GM12892 (cell line): ENCODE measurements around the gene ILK.

ENCODE experiments used
- DNase-seq: peaks from one replicate; pipeline ENCODE4 v3.0.0; 2011; ENCODE audit not compliant: insufficient read length
- FAIRE-seq: peaks from 2 replicates; lab custom pipeline; 2011; peaks lifted over from hg19 to GRCh38; lab: Jason Lieb, UNC
- POLR2A ChIP-seq: IDR thresholded peaks from 2 replicates; pipeline ENCODE4 v1.6.1; 2011; ENCODE audit warnings: low read depth, low read length, control low read depth
- POLR2AphosphoS5 ChIP-seq: IDR thresholded peaks from 2 replicates; pipeline ENCODE4 v1.6.1; 2011; ENCODE audit warnings: low read depth, low read length, control low read depth
- TAF1 ChIP-seq: IDR thresholded peaks from 2 replicates; pipeline ENCODE4 v1.6.1; 2011; ENCODE audit warnings: low read depth, mild to moderate bottlenecking, control low read depth, low read length, borderline replicate concordance

ILK gene

DNA sequence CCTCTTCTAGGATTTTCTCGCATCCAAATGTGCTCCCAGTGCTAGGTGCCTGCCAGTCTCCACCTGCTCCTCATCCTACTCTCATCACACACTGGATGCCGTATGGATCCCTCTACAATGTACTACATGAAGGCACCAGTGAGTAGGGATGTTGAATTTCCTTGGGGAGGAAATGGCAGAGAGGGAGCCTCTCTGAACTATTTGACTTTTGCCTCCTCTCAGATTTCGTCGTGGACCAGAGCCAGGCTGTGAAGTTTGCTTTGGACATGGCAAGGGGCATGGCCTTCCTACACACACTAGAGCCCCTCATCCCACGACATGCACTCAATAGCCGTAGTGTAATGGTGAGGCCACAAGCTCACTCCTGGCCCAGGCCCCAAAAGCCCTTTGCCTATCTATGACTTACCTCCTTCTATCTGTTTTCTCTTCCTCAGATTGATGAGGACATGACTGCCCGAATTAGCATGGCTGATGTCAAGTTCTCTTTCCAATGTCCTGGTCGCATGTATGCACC is 6.0 kb downstream of the ILK start:
- no peak for DNase-seq
- TF ChIP-seq POLR2AphosphoS5 (no peak), POLR2A (peak; percentile 17; the same call in 1 of the 2 replicates)
- FAIRE-seq, result no peak

DNA sequence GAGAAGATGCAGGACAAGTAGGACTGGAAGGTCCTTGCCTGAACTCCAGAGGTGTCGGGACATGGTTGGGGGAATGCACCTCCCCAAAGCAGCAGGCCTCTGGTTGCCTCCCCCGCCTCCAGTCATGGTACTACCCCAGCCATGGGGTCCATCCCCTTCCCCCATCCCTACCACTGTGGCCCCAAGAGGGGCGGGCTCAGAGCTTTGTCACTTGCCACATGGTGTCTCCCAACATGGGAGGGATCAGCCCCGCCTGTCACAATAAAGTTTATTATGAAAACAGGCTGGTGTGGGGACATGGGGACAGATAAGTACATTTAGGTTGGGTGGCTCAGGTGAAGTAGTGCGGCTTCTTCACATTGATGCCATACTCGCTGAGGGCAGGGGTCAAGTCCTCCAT is 7.0 kb downstream of the ILK start:
- FAIRE-seq, result no peak
- no peak; the same call in 1 of the 2 replicates for TF ChIP-seq POLR2AphosphoS5
- no peak for TF ChIP-seq TAF1
- no peak for TF ChIP-seq POLR2A
- DNase-seq, result no peak

- no peak for DNase-seq
- no peak for FAIRE-seq
- TF ChIP-seq POLR2A (no peak), TAF1 (no peak), POLR2AphosphoS5 (no peak)
These were observed 7.8 kb downstream of the ILK start for GRCh38 chr11:6611092-6611962.

DNA sequence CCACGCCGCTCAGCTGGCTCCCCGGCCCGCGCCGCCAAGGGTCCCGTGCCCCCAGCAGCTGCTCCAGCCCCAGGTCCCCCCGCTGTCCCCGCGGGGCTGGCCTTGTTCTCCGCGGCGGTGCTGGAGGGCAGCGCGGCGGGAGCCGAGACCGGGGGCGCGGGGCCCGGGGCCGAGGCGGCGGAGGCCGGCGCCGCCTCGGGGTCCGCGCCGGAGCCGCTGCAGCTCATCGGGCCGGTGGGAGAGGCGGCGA is 8.3 kb downstream of the ILK start:
- no peak for DNase-seq
- FAIRE-seq, result no peak
- TF ChIP-seq POLR2A (no peak), POLR2AphosphoS5 (no peak), TAF1 (no peak)

DNA sequence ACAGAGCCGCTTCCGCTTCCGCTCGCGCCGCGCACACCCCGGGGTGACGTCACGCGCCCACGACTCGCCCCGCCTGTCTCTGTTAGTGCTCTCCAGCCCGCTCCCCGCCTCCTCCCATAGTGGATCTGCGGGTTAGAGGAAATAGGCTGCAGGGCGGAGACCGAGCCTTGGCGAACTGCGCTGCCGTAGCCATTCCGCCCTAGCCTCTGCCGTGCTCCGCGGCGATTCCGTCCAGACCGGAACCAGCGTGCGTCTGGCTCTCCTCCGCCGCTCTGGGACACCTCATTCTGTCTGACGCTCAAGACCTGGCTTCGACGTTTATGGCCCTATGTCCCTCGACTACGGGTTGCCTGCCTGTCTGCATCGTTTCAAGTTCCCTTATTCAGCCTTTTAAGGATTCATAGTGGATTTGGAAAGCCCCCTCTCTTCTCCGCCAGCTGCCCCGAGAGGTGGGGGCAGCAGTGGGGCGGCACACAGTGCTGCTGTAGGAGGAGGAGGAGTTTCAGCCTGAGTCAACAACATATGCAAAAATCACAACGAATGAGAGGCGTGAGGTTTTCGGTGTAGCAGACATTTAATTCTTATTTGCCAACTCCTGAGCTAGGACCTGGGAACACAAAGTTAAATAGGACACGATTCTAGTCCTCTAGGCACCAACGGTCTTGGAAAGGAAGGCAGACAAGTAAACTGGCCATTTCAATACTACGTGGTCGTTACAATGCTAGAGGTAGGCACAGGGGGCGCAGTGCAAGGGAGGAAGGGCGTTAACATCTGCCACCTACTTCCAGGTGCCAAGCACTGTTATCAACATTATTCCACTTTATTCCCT is 8.9 kb downstream of the ILK start, which contains the start of gene TAF10:
TSS of gene TAF10 (minus strand) at position 4 of the 829 bp plus-strand sequence. CDS start 27 bp downstream, outside the sequence.
- peak; percentile 100 for FAIRE-seq
- peak; percentile 82 for DNase-seq
- 0 out of 2 replicates have a peak, but pooled peaks have one; percentile 17 for TF ChIP-seq TAF1
- TF ChIP-seq POLR2A, result peak; percentile 95
- TF ChIP-seq POLR2AphosphoS5, result peak; percentile 96

GRCh38 chr11:6613496-6613895 is 9.9 kb downstream of the ILK start:
- DNase-seq (no peak), FAIRE-seq (no peak)
- TF ChIP-seq POLR2A (no peak), POLR2AphosphoS5 (no peak), TAF1 (no peak)

GRCh38 chr11:6614446-6614845 is 10.9 kb downstream of the ILK start:
- FAIRE-seq, result no peak
- DNase-seq, result no peak
- TF ChIP-seq POLR2A, result no peak
- no peak for TF ChIP-seq POLR2AphosphoS5
- no peak for TF ChIP-seq TAF1

DNA sequence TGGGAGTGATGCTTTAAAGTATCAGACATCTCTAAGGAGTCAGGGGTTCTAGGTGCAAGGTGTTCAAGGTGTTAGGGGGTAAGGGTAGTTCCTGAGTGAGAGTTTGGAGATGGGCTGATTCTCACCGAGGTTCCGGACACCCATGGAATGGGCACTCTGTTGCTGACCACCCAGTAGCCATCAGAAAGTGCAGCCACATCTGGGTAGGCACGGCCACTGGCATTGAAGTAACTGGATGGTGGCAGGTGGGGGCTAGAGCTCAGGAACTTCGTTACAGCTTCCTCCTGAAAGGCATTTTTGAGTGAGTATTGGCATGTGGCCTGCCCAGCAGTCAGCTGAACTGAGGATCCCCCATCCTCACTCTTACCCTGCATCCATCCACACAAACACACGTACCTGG is 11.5 kb downstream of the ILK start:
- DNase-seq, result no peak
- no peak for TF ChIP-seq POLR2AphosphoS5
- no peak for TF ChIP-seq POLR2A
- no peak for TF ChIP-seq TAF1
- no peak for FAIRE-seq

DNA sequence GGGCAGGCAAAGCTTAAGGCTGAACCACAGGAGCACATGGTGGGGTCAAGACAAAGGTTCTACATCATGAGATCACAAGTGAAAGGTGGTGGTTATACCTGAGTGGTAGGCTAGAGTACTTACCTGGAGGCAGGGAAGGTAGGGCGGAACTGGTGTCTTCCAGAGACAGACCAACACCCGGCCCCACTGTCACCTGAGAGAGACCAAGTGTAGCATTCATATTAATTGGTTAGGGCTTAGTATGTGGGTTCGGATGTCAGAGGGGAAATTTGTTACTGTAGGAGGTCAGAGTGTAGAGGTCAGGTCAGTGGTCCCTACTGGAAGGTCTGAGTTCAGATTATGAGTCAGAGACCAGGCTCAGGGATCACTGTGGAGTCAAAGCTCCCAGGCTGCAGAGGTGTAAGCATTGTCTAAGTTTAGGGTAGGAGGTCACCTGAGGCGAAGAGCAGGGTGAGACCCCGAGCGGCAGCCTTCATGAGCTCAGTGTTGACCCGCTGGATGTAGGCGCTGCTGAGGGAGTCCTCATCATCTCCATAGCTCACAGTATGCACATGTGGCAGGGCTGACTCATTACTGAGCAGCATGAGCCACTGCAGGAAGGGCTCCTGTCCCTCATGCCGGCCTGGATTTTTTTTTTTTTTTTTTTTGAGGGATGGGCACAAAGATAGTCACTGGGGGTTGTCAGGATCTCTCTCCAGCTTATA is 12.5 kb downstream of the ILK start:
- no peak for TF ChIP-seq POLR2AphosphoS5
- no peak for TF ChIP-seq TAF1
- TF ChIP-seq POLR2A, result no peak
- no peak for DNase-seq
- no peak for FAIRE-seq

DNA sequence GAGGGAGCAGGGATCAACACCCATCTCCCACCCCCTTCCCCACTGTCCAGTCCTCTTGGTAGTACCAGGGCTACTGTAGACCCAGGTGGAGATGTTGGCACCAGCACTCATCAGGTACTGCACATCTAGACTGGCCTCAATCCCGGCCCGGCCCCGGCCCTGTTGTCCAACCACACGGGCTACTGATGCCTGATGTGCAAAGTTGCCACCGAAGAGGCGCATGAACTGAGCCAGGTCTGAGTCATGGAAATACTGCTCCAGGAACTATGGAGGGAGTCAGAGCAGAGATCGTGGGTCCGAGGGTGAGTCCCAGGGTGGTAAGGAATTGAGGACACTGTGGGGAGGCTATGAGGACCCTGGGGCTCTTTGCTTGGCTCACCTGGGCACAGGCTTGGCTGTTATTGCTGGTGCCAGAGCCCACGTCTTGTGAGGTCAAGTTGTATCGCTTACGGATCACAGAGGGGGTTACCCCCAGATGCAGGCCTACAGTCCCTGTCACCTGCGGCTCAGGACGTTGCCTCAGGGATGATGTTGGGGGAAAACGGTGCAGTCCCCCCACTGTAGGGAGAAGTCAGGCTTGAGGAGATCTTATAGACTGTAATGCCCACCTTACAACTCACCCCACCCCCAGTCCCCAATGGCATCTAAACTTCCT is 13.1 kb downstream of the ILK start:
- TF ChIP-seq POLR2AphosphoS5, result no peak
- no peak for FAIRE-seq

GRCh38 chr11:6617315-6617781 is 13.8 kb downstream of the ILK start:
- TF ChIP-seq TAF1, result no peak
- no peak for TF ChIP-seq POLR2AphosphoS5
- TF ChIP-seq POLR2A, result no peak
- no peak for FAIRE-seq
- no peak for DNase-seq

More for the DNA sequence above, 13.1 kb downstream of the ILK start:
- DNase-seq, result no peak
